Gastrocnemius medialis (tissue), 4 donors: ENCODE data around the gene AMN1. TPM values are rescaled to one million over a fixed set of nuclear protein-coding genes. Genes with fewer than 3 reads are reported as not detected.

Experiments
- ATAC-seq, 2 donors: fragments of 150-250 bp; one replicate each; pipeline ENCODE4 v1.9.1; 2016
- DNase-seq, 2 donors: peaks; one replicate each; pipeline ENCODE4 v3.0.0-alpha.2; 2019
- H3K27ac ChIP-seq, 4 donors: fragments of 200-600 bp; sonication (generic); 1 replicate in 1 of 4; 2 replicates in 3 of 4; pipeline ENCODE4 v1.5.1; 2016 to 2018; ENCODE audit warnings: mild to moderate bottlenecking in 2 of 4, moderate library complexity in 1 of 4
- H3K27me3 ChIP-seq, 3 donors: fragments of 200-600 bp; sonication (generic) in 2 of 3; 1 replicate in 1 of 3; 2 replicates in 2 of 3; pipeline versions ENCODE4 v1.5.1 to v1.6.0; 2016 to 2019; ENCODE audit warnings: mild to moderate bottlenecking in 1 of 3, moderate library complexity in 1 of 3
- H3K36me3 ChIP-seq, 2 donors: fragments of 200-600 bp; sonication (generic) in 1 of 2; one replicate each; pipeline ENCODE4 v1.5.1; 2017 to 2018
- H3K4me1 ChIP-seq, 2 donors: fragments of 200-600 bp; sonication (generic) in 1 of 2; one replicate each; pipeline ENCODE4 v1.5.1; 2016 to 2017; ENCODE audit warnings: mild to moderate bottlenecking in 2 of 2
- H3K4me3 ChIP-seq, 4 donors: fragments of 200-600 bp; sonication (generic) in 3 of 4; 1 replicate in 1 of 4; 2 replicates in 3 of 4; pipeline ENCODE4 v1.5.1; 2016 to 2019; ENCODE audit warnings: mild to moderate bottlenecking in 2 of 4
- H3K9me3 ChIP-seq, 3 donors: fragments of 200-600 bp; sonication (generic) in 2 of 3; 1 replicate in 1 of 3; 2 replicates in 2 of 3; pipeline ENCODE4 v1.5.1; 2016 to 2019
- POLR2A ChIP-seq, 2 donors: fragments of 450-650 bp; IDR thresholded peaks; one replicate each; pipeline ENCODE4 v1.6.1; 2017; ENCODE audit warnings: antibody characterized with exemption in 2 of 2, mild to moderate bottlenecking in 2 of 2, moderate library complexity in 2 of 2
- in situ Hi-C, 4 donors: fragments of 200-750 bp; cut with MboI; loops; one replicate each; pipeline versions ENCODE4 v1.15.0 to v1.8.0; 2017; ENCODE audit warnings: low sequenced_read_pairs in 4 of 4
- intact Hi-C: fragments of 100-400 bp; cut with DNase I; formaldehyde crosslinking; loops from one replicate; pipeline ENCODE4 v1.15.1; 2023; ENCODE audit warnings: low total_unique reads
- total RNA-seq, 4 donors: library from RNA; depleted of rRNA; stranded (reverse); fragments of >200 nt; gene quantifications; one replicate each; pipeline versions ENCODE4 v1.1.0 to v1.2.3, GENCODE V29; 2016
- TF ChIP-seq, protein P1 (sequence below), 5 experiments: fragments of 450-650 bp in 3 of 5; fragments of 200-600 bp in 2 of 5; sonication (generic) in 2 of 5; IDR thresholded peaks in 4 of 5; conservative IDR thresholded peaks in 1 of 5; 1 replicate in 4 of 5; 2 replicates in 1 of 5; pipeline ENCODE4 v1.5.1; 2016 to 2019; ENCODE audit warnings: antibody characterized with exemption in 5 of 5, mild to moderate bottlenecking in 3 of 5, moderate library complexity in 3 of 5

Gene AMN1
- total RNA-seq, 4 donors from 2014 or later: 14.9 to 27.2 (median 18.6) TPM

- DNase-seq (no peak), ATAC-seq (no peak)
Measured at GRCh38 chr12:31626270-31626995, 102.4 kb downstream of the AMN1 start.

GRCh38 chr12:31622038-31622437 is 106.8 kb downstream of the AMN1 start:
- no peak overlapping the region for H3K27ac ChIP-seq
- no peaks in the 10 kb centered on the region for H3K27me3 ChIP-seq
- H3K4me3 ChIP-seq: no peak overlapping the region
- ATAC-seq (no peak), DNase-seq (no peak)
- no peaks in the 10 kb centered on the region for H3K36me3 ChIP-seq
- no peaks in the 10 kb centered on the region for H3K9me3 ChIP-seq
- H3K4me1 ChIP-seq: no peaks in the 10 kb centered on the region
- TF ChIP-seq POLR2A (IDR thresholded peaks at IDR 0.05): no peak
- TF ChIP-seq, protein P1, sequence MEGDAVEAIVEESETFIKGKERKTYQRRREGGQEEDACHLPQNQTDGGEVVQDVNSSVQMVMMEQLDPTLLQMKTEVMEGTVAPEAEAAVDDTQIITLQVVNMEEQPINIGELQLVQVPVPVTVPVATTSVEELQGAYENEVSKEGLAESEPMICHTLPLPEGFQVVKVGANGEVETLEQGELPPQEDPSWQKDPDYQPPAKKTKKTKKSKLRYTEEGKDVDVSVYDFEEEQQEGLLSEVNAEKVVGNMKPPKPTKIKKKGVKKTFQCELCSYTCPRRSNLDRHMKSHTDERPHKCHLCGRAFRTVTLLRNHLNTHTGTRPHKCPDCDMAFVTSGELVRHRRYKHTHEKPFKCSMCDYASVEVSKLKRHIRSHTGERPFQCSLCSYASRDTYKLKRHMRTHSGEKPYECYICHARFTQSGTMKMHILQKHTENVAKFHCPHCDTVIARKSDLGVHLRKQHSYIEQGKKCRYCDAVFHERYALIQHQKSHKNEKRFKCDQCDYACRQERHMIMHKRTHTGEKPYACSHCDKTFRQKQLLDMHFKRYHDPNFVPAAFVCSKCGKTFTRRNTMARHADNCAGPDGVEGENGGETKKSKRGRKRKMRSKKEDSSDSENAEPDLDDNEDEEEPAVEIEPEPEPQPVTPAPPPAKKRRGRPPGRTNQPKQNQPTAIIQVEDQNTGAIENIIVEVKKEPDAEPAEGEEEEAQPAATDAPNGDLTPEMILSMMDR (IDR thresholded peaks at IDR 0.05 in 4 of 5, conservative IDR thresholded peaks at IDR 0.05 in 1 of 5): no peak
- intact Hi-C loops: no loop called here
- in situ Hi-C loops: no loop called here

More at GRCh38 chr12:31626270-31626995, 102.4 kb downstream of the AMN1 start:
- no peak overlapping the region for H3K4me3 ChIP-seq
- no peaks in the 10 kb centered on the region for H3K27me3 ChIP-seq
- no peaks in the 10 kb centered on the region for H3K36me3 ChIP-seq
- H3K4me1 ChIP-seq: peaks cover 10 to 12% of the 10 kb centered on the region in 2 donors
- intact Hi-C loops (no loop called here), in situ Hi-C loops (no loop called here)
- H3K27ac ChIP-seq: no peak overlapping the region
- no peaks in the 10 kb centered on the region for H3K9me3 ChIP-seq
- no peak for TF ChIP-seq POLR2A (IDR thresholded peaks at IDR 0.05)
- TF ChIP-seq, protein P1 (IDR thresholded peaks at IDR 0.05 in 4 of 5, conservative IDR thresholded peaks at IDR 0.05 in 1 of 5): no peak

Other genes starting within 250 kb of the AMN1 start
- 10 to 100 TPM; 12.5 to 33.7 (median 26.7) TPM for gene DENND5B, start 137.9 kb downstream of the AMN1 start, total RNA-seq
- gene ETFBKMT, start 69.3 kb downstream of the AMN1 start, total RNA-seq: 10 to 100 TPM in 1 of 4 donors, 1 to 10 TPM in 3; 2.6 to 13.5 (median 5.0) TPM
- 10 to 100 TPM; 16.0 to 31.7 (median 17.7) TPM for gene RESF1, start 230.4 kb upstream of the AMN1 start, total RNA-seq